Heart right ventricle (tissue), 16 donors: Measurements from ENCODE around the gene CDC45. TPM values are rescaled to one million over a fixed set of nuclear protein-coding genes. Genes with fewer than 3 reads are reported as not detected.

Experiments
- ATAC-seq, 8 donors: fragments of 200-7000 bp; cut with Tn5 transposase; one replicate each; pipeline ENCODE4 v1.9.1; 2020; ENCODE audit warnings: mild to moderate bottlenecking in 8 of 8, moderate library complexity in 8 of 8, moderate number of reproducible peaks in 1 of 8
- DNase-seq, 2 donors: peaks; one replicate each; pipeline ENCODE4 v3.0.0-alpha.2; 2020
- H3K27ac ChIP-seq, 10 donors: fragments of 200-600 bp; sonication (generic) in 2 of 10; one replicate each; pipeline versions ENCODE4 v1.5.0 to v1.8.0; 2020 to 2022; ENCODE audit warnings: mild to moderate bottlenecking in 3 of 10
- H3K27me3 ChIP-seq, 7 donors: fragments of 200-600 bp; one replicate each; pipeline ENCODE4 v1.8.0; 2021 to 2022; ENCODE audit warnings: mild to moderate bottlenecking in 2 of 7
- H3K36me3 ChIP-seq, 9 donors: fragments of 200-600 bp; sonication (generic) in 1 of 9; one replicate each; pipeline versions ENCODE4 v1.5.0 to v1.8.0; 2020 to 2022; ENCODE audit warnings: mild to moderate bottlenecking in 2 of 9
- H3K4me1 ChIP-seq, 9 donors: fragments of 200-600 bp; sonication (generic) in 1 of 9; one replicate each; pipeline versions ENCODE4 v1.5.0 to v1.8.0; 2020 to 2022; ENCODE audit warnings: mild to moderate bottlenecking in 4 of 9
- H3K4me3 ChIP-seq, 10 donors: fragments of 200-600 bp; sonication (generic) in 2 of 10; one replicate each; pipeline versions ENCODE4 v1.5.0 to v1.8.0; 2020 to 2022; ENCODE audit warnings: mild to moderate bottlenecking in 7 of 10, moderate library complexity in 2 of 10
- H3K9me3 ChIP-seq, 11 donors: fragments of 200-600 bp in 10 of 11; sonication (generic) in 2 of 11; one replicate each; pipeline versions ENCODE4 v1.5.0 to v1.8.0; 2013 to 2022; ENCODE audit warnings: mild to moderate bottlenecking in 2 of 11, control low read depth in 1 of 11, moderate library complexity in 1 of 11
- WGBS, 2 donors: extraction: QIAGEN DNeasy Blood & Tissue Kit; methylation state at CpG; one replicate each; pipeline ENCODE4 v1.1.7; 2013; ENCODE audit warnings: inconsistent platforms in 1 of 2; 5-methylcytosine and 5-hydroxymethylcytosine counted together
- intact Hi-C, 10 donors: fragments of 100-400 bp; cut with DNase I; formaldehyde crosslinking; loops; one replicate each; pipeline versions ENCODE4 v1.11.1 to v1.14.2; 2022
- polyA plus RNA-seq, 2 donors: library from polyadenylated mRNA; stranded (reverse); fragments of 200-250 nt; gene quantifications; one replicate each; pipeline ENCODE4 v1.2.3, GENCODE V29; 2013
- total RNA-seq, 10 donors: library from RNA; stranded (reverse); fragmentation: NEBNext Ultra II Directional in 3 of 10; extraction: Animal tissue kit (Norgen Biotek cat#: 25700) in 3 of 10; gene quantifications; one replicate each; pipeline versions ENCODE4 v1.2.1 to v1.2.4, GENCODE V29; 2021 to 2023
- TF ChIP-seq, protein P1 (sequence below), 9 donors: fragments of 200-600 bp; sonication (generic) in 2 of 9; IDR thresholded peaks; one replicate each; pipeline versions ENCODE4 v1.5.0 to v1.8.0; 2021 to 2022; ENCODE audit warnings: antibody characterized with exemption in 9 of 9, mild to moderate bottlenecking in 5 of 9, moderate library complexity in 1 of 9
- donor health status: Arrhythmogenic right ventricular cardiomyopathy.
- donor health status: ischemic (EF 13 %, LVEDD 7.1; RV severe dilation, severe dysfunction).
- donor health status: healthy with polysubstance abuse.
- donor health status: DM: no; HTN: yes; CAD: no.
- donor health status: DM: no; HTN: no; CAD: no.
- donor health status: ischemic (EF 25% LVEDD 6.9; RV normal size, moderate dysfunction).
- donor health status: ischemic (EF 25% LVEDD 5.7; RV mildly dilated, moderate dysfunction).
- donor health status: healthy.
- donor health status: DM: yes; HTN: yes; CAD: no.
- donor health status: Ischemic cardiomyopathy.
- donor health status: ischemic (EF 35%, LVEDD 5.7; RV mildly dilated, moderate dysfunction).
- donor health status: nonischemic (EF 11% LVEDD 7.7; RV severe dilation, severe dysfunction).
- donor health status: DM: yes; HTN: yes; CAD: no.
- donor health status: PGD.
- donor health status: ischemic (EF 29% LVEDD 5.4; RV normal size, mild dysfunction).
- donor health status: nonischemic (EF 23%, LVEDD 6.1; RV moderate dilation, normal function).

Gene CDC45
- total and polyA plus RNA-seq, 12 donors = 0.15 to 3.4 (median 0.57) TPM; not detected in 4

DNA sequence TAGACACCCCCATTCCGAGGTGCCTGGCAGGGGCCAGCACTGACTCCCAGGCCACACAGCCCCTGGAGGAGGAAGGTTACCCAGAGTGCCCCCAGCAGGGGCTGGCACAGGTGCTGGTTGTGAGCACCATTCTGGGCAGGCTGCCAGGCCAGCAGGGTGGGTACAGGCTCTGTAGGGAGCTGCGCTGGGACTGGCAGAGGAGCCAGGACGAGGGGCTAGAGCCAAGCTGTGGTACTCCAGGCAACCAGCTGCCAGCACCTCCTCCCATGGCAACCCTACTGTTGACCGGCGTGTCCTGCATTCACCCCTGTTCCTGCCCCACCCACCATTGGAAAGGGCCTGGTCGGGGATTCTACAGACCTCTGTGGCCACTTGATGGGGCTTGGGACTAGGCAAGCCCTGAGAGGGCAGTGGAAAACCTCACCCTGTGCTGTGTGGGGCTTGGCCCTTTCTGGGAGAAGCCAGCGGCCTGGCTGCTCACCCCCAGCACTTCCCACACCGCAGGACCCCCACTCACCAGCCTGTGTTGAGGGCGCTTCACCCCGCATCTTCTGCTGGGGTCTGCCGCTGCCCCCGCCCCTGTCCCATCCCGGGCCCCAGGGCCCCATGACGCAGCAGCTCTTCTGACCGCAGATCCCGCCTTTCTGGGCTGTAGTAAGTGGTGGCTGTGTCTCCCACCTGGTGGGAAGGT is 42.6 kb downstream of the CDC45 start:
- peaks cover 13 to 70% (median 28%) of the 10 kb centered on the region in 9 donors for H3K4me1 ChIP-seq
- peaks cover 0 to 6% (median 0%) of the 10 kb centered on the region in 9 donors for H3K36me3 ChIP-seq
- peak; percentile 47 to 71 for DNase-seq
- peak overlapping the region; percentile 51 to 75 (median 60) for H3K4me3 ChIP-seq
- intact Hi-C loops = loop anchor here in 6 of 10 donors (5.0 to 10.0 kb wide), 4 partner anchors 52 to 102 kb away; no protein-coding TSS in a partner anchor
- H3K27ac ChIP-seq = peak overlapping the region; percentile 71 to 97 (median 89)
- peak in 6 of 8 donors; percentile 6 to 66 (median 36) for ATAC-seq
- 49 to 52% methylated on average over 14 to 16 of the region's 16 CpGs for WGBS, 2 donors
- TF ChIP-seq, protein P1, sequence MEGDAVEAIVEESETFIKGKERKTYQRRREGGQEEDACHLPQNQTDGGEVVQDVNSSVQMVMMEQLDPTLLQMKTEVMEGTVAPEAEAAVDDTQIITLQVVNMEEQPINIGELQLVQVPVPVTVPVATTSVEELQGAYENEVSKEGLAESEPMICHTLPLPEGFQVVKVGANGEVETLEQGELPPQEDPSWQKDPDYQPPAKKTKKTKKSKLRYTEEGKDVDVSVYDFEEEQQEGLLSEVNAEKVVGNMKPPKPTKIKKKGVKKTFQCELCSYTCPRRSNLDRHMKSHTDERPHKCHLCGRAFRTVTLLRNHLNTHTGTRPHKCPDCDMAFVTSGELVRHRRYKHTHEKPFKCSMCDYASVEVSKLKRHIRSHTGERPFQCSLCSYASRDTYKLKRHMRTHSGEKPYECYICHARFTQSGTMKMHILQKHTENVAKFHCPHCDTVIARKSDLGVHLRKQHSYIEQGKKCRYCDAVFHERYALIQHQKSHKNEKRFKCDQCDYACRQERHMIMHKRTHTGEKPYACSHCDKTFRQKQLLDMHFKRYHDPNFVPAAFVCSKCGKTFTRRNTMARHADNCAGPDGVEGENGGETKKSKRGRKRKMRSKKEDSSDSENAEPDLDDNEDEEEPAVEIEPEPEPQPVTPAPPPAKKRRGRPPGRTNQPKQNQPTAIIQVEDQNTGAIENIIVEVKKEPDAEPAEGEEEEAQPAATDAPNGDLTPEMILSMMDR (IDR thresholded peaks at IDR 0.05) = peak in 1 of 9 donors; percentile 12
- H3K27me3 ChIP-seq = peaks cover 13 to 43% (median 30%) of the 10 kb centered on the region in 7 donors
- H3K9me3 ChIP-seq = no peaks in the 10 kb centered on the region

DNA sequence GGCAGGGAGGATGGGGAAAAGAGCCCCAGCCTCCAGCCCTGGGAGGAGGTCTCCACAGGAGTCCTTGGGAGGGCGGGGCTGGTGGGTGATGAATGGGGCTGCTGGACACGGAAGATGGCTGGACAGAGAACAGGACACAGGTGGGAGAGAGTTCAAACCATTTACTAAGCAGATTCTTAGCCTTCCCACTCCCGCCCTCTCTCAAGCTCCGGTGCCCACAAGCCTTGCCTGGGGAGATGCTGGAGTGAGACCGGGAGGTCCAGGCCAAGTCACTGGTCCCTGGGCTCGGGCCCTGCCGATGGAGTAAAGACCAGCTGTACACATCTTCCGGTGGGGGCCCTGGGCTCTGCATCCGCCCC is 43.1 kb downstream of the CDC45 start:
- H3K9me3 ChIP-seq = no peaks in the 10 kb centered on the region
- DNase-seq (peak in 1 of 2 donors; percentile 14), ATAC-seq (peak in 1 of 8 donors; percentile 1)
- 24 to 29% methylated on average over 9 of the region's 9 CpGs for WGBS, 2 donors
- H3K36me3 ChIP-seq = peaks cover 0 to 6% (median 0%) of the 10 kb centered on the region in 9 donors
- TF ChIP-seq, protein P1 (IDR thresholded peaks at IDR 0.05) = no peak
- intact Hi-C loops = loop anchor here in 6 of 10 donors (5.0 to 10.0 kb wide), 4 partner anchors 52 to 102 kb away; no protein-coding TSS in a partner anchor
- peaks cover 18 to 75% (median 34%) of the 10 kb centered on the region in 9 donors for H3K4me1 ChIP-seq
- peaks cover 13 to 43% (median 30%) of the 10 kb centered on the region in 7 donors for H3K27me3 ChIP-seq
- peak overlapping the region; percentile 71 to 97 (median 89) for H3K27ac ChIP-seq
- H3K4me3 ChIP-seq = peak overlapping the region; percentile 51 to 75 (median 60)

DNA sequence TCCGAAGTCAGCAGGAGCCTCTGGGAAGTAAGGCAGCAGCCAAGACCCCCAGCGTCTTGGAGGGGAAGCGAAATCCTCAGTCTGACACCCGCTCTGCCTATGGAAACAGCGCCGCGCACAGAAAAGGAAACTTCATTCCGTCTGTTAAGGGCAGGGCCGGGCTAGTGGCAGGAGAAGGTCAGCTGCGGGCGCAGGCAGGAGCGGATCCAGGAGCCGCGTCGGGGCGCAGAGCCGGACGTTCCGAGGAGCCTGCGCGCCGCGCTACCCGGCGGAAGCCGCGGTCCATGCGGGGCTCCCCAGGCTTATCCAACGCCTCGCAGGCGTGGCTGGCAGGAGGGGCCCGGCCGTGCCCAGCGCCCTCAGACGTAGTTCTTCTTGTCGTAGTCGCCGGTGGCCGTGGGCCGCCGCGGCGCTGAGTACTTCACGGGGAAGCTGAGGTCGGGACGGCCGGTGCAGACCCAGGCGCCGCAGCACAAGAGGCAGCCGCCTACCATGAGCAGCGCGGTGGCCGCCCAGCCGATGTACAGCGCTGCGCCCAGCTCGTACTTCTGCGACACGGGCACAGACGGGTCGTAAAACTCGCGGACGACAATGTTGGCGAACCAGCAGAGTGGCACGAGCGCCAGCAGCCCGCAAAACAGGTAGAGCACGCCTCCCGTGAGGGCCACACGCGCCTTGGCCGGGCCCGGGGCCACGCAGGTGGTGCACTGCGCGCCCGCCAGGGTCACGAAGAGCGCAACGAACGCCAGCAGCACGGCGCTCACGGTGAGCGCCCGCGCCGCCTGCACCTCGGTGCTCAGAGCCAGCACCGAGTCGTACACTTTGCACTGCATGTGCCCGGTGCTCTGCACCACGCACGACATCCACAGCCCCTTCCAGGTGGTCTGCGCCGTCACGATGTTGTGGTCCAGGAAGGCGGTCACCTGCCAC is 43.8 kb downstream of the CDC45 start:
- Histone ChIP-seq H3K4me1 (peaks cover 19 to 78% (median 36%) of the 10 kb centered on the region in 9 donors), H3K9me3 (no peaks in the 10 kb centered on the region), H3K27ac (peak overlapping the region; percentile 71 to 97 (median 89)), H3K4me3 (peak overlapping the region; percentile 51 to 75 (median 60)), H3K27me3 (peaks cover 13 to 43% (median 30%) of the 10 kb centered on the region in 7 donors), H3K36me3 (peaks cover 0 to 6% (median 0%) of the 10 kb centered on the region in 9 donors)
- DNase-seq (no peak), ATAC-seq (peak in 5 of 8 donors; percentile 0 to 18 (median 9))
- 1 to 2% methylated on average over 93 to 99 of the region's 99 CpGs for WGBS, 2 donors
- intact Hi-C loops = loop anchor here in 8 of 10 donors (1.0 to 10.0 kb wide), 7 partner anchors 43 to 101 kb away; no protein-coding TSS in a partner anchor
- TF ChIP-seq, protein P1 (IDR thresholded peaks at IDR 0.05) = no peak
